HG02981 (cell line): ENCODE results near the gene RAB26.
"Not testable (repeated sequence)": the region's sequence is repeated elsewhere in the genome, so short reads cannot be mapped to it uniquely, and the experiment has no call there.

Source experiments
- ATAC-seq: cut with Tn5 transposase; IDR thresholded peaks from one replicate; pipeline ENCODE4 v1.9.1; 2021; ENCODE audit warnings: mild to moderate bottlenecking, moderate library complexity; ENCODE audit not compliant: unreplicated experiment

The RAB26 gene

GRCh38 chr16:2116428-2116827 is 32.0 kb upstream of the RAB26 start:
- ATAC-seq: not testable (repeated sequence)

GRCh38 chr16:2117341-2117740 is 31.1 kb upstream of the RAB26 start:
- ATAC-seq: not testable (repeated sequence)

DNA sequence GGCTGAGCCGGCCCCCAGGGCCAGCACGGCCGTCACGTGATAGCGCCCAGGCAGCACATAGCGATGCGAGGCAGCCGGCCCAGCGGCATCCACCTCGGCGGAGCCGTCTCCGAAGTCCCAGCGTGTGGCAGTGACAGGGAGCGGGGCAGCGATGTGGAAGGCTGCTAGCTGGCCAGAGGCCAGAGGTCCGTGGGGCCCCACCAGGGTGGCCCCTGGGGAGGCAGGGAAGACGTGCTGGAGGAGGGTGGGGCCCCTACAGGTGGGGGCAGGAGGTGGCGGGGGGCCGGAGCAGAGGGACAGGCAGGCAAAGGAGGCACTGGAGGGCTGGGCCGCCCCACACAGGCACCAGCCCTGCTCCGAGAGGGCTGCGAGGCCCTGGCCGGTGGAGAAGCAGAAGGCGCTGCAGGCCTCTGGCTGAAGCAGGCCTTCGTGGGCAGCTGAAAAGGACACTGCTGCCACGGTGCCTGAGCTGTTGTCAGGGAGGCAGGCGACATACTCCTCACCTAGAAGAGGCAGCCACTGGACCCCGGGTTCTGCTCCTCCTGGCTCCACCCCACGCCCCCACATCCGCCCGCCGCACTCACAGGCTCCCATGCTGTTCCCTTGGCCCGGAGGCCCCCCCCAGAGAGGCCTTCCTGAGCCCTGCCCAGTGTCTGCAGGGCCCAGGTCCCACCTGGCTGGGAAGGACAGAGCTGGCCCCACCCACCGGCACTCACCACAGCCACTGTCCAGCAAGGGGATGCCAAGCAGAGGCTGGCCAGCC is 30.3 kb upstream of the RAB26 start:
- ATAC-seq: not testable (repeated sequence)

- not testable (repeated sequence) for ATAC-seq
Measured at GRCh38 chr16:2121325-2121724, 27.1 kb upstream of the RAB26 start.

GRCh38 chr16:2121853-2122252 is 26.6 kb upstream of the RAB26 start:
- no peak for ATAC-seq

DNA sequence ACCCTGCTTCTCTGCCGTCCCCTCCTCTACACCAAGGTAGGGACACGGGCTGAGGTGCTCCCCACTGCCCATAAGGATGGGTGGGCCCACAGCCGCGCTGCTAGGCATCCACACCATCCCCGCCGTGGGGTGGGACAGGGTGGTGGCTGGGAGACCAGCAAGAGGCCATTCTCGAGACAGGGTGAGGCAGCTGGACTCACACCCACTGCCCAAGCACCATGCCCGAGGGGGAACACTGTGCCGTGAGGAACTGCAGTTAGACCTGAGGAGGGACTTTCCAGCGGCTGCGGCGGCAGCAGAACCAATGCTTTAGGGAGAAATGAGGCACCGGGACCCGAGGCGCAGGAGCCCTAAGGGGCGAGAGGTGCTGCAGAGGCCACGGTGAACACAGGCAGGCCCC is 26.0 kb upstream of the RAB26 start:
- ATAC-seq: no peak

DNA sequence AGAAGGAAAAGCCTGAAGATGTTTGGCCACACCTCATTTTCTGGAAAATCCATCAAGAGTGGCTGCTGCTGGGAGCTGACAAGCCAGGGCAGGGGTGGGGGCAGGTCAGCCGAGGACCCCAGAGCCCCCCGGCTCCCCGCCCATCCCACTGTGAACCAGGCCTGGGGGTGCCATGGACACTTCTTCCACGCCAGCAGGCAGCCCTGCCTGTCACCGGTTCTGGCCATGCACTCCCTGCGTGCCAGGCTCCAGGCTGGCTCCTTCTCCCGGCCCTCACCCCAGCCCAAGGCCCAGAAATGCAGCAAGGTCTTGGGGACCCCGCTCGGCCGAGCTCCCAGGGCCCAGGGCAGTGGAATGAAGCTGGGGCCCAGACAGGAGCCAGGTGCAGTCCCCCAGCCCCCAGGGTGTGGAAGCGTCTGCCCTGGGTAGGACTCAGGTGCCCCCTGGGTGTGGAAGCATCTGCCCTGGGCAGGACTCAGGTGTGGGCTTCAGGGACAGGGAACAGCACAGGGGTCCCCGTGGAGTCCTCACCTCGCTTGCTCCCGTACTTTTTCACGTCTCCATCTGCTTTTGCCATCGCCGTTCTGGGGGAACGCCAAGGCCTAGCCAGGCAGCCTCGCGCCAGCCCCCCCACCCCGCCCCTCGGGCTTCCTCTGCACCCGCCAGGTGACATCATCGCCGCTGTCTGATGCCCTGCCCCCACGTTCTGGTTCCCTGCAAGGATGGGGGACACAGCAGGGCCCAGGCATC is 25.3 kb upstream of the RAB26 start:
- ATAC-seq: not testable (repeated sequence)

- not testable (repeated sequence) for ATAC-seq
Measured at GRCh38 chr16:2123706-2124376, 24.6 kb upstream of the RAB26 start.

GRCh38 chr16:2124377-2124693 is 24.1 kb upstream of the RAB26 start:
- ATAC-seq: not testable (repeated sequence)

GRCh38 chr16:2124694-2125444 is 23.6 kb upstream of the RAB26 start:
- not testable (repeated sequence) for ATAC-seq

- ATAC-seq: not testable (repeated sequence)
Measured at GRCh38 chr16:2125609-2126008, 22.8 kb upstream of the RAB26 start.

DNA sequence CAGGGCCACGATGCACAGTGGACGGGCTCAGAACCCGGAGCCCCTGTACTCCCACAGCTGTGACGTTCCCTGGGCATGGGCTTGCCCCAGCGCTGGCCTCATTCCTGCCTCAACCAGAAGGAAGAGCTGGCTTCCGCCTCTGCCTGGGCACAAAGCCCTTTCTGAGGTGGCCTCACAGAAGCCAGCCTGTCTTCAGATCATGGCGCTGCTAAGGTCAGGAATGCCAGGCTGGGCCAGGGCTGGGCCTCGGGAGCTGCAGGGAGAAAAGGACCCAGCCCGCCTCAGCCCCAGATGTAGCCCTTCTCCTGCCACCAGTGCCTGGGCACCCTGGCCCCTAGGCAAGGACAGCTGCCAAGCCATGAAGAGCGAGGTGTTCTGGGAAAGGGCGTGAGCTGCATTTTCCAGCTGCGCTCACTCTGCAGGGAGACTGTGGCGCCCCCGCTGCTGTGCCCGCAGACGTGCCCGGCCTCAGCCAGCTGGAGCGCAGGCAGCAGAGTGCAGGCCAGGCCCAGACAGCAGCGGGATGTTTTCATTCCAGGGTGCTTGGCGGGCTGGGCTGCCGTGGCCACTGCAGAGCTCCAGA is 22.2 kb upstream of the RAB26 start:
- ATAC-seq: not testable (repeated sequence)

DNA sequence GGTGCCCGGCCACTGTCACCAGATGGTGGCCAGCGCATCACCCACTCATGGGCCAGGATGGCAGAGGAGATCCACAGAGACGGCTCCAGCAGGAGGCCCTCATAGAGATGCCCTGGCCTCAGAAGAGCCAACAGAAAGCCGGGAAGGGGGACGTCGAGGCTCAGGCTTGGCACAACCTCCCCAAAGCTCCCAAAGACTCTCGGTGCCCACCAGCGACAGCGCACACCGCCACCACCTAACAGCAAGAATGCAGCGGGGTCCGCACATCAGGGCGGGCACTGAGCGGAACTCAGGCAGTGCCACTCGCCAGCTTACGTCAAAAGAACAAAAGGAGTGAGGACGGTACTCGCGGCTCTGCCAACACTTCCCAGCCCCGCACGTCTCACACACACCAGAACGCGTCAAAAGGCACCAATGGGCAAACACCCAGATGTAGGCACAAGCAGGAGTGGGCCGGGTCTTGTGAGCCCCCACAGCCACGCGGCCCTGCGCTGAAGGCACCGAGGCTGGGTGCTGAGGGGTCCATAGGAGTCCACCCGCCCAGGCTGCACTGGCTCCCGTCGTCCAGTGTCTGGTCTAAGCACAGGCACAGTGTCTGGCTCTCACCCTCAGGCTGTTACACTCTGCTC is 21.4 kb upstream of the RAB26 start:
- ATAC-seq: not testable (repeated sequence)

- ATAC-seq: not testable (repeated sequence)
Measured at GRCh38 chr16:2127630-2128280, 20.7 kb upstream of the RAB26 start.

- not testable (repeated sequence) for ATAC-seq
Measured at GRCh38 chr16:2129251-2129650, 19.2 kb upstream of the RAB26 start.

GRCh38 chr16:2129890-2130447 is 18.5 kb upstream of the RAB26 start:
- not testable (repeated sequence) for ATAC-seq

DNA sequence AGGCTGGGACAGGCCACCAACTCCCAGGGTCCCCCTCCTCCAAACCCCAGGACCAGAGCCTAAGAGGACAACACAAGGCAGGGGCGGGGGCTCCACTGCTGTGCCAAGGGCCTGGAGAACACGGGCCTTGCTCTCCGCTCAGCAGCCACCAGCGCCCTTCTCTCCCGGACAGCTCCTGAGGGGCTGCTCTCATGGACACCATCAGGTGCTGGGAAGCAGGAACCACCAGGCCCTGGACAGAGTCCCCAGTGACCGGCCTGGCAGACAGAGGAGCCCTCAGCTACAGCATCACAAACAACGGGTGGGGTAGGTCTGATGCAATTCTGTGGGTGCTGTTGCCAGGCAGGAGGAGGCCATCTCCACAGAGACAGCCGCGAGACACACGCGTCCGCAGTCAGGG is 14.6 kb upstream of the RAB26 start:
- ATAC-seq: not testable (repeated sequence)

DNA sequence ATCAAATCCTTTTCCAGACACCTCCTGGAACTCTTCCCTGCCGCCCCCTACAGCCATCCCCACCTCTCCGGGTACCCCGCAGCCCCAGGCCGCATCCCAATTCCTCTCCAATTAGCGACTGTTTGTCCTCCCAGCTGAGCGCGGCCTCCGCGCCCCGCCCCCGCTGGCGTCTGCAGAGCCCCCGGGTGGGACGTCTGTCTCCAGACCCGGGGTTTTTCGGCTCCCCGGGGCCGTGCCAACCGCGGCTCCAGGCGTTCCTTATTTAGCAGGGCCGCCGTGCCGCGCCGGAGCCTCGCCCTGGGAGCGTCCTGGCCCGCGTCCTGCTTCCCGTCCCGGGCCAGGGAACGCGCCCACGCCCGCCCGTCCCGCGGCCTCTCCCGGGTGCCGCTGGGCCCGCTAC is 13.4 kb upstream of the RAB26 start:
- not testable (repeated sequence) for ATAC-seq

GRCh38 chr16:2135770-2136490 is 12.5 kb upstream of the RAB26 start, which contains the start of gene PKD1:
Gene PKD1 (minus strand): TSS chr16:2135898. CDS start chr16:2135689, 209 bp downstream.
- not testable (repeated sequence) for ATAC-seq
